IPS-15b (cell line): ENCODE results near the gene AGBL5.
A peak's percentile ranks its signal among the peaks of the same experiment; 100 is the strongest.
"Not testable (repeated sequence)": the region's sequence is repeated elsewhere in the genome, so short reads cannot be mapped to it uniquely, and the experiment has no call there.

Experiments
- H3K27me3 ChIP-seq: one replicate; pipeline ENCODE4 v1.6.1; 2013; ENCODE audit warnings: low read length; ENCODE audit not compliant: control insufficient read depth, insufficient read depth
- H3K36me3 ChIP-seq: one replicate; pipeline ENCODE4 v1.6.1; 2013; ENCODE audit warnings: low read length; ENCODE audit not compliant: control insufficient read depth, insufficient read depth
- H3K4me1 ChIP-seq: one replicate; pipeline ENCODE4 v1.6.1; 2013; ENCODE audit warnings: mild to moderate bottlenecking, low read length; ENCODE audit not compliant: control insufficient read depth, insufficient read depth
- H3K4me3 ChIP-seq: one replicate; pipeline ENCODE4 v1.5.1; 2013; ENCODE audit warnings: low read depth, low read length
- H3K9ac ChIP-seq: one replicate; pipeline ENCODE4 v1.6.1; 2013; ENCODE audit warnings: low read depth, mild to moderate bottlenecking, low read length
- H3K9me3 ChIP-seq: one replicate; pipeline ENCODE4 v1.6.1; 2013; ENCODE audit warnings: mild to moderate bottlenecking, low read length; ENCODE audit not compliant: control insufficient read depth, insufficient read depth

Gene AGBL5

DNA sequence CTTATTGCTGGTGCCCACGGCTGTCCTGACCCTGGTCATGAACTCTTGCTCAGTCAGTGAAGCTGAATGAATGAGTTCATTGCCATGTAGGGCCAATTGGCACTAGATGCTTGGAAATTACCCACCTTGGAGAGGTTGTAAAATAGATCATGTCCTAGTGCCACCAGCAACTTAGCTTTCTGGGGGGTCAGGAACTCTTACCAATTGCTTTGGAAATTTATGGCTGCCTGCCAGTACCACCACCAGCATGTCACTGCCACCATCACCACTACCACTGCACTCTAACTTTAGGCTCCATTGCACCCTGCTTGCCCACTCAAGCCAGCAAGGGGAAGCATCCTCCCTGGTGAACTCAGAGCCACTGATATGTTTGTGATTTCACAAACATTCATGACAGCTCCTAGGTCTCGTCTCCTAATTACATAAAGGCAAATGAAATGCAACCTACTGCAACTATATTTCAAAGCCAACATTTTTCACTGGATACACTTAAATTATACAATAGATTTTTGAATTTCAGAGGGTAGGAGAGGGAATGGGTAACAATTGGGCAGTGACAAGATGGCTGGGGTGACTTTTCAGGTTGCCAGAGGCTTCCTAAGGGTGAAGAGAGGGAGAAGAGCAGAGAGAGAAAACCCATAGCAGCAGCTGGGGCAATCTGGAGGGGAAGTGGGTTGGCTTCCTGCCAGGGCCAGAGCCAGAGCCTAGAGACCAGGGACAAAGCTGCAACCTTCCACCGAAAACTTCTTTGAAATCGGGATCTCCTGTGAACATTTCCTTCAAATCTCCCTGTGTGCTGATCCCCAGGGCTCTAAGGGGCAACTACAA is 23.5 kb downstream of the AGBL5 start:
- H3K36me3 ChIP-seq = no peaks in the 10 kb centered on the region
- no peak overlapping the region for H3K4me3 ChIP-seq
- H3K9me3 ChIP-seq = no peaks in the 10 kb centered on the region
- H3K4me1 ChIP-seq = peaks cover 4% of the 10 kb centered on the region
- no peaks in the 10 kb centered on the region for H3K27me3 ChIP-seq
- H3K9ac ChIP-seq = no peak overlapping the region

DNA sequence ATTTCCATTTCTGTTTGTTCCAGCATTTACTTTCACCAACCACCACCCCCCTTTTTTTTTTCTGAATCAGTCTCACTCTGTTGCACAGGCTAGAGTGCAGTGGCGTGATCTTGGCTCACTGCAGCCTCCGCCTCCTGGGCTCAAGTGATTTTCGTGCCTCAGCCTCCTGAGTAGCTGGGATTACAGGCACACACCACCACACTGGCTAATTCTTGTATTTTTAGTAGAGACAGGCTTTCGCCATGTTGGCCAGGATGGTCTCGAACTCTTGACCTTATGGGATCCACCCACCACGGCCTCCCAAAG is 24.1 kb downstream of the AGBL5 start:
- H3K9ac ChIP-seq, H3K4me1 ChIP-seq, H3K36me3 ChIP-seq, H3K9me3 ChIP-seq, H3K27me3 ChIP-seq, H3K4me3 ChIP-seq: not testable (repeated sequence)

- Histone ChIP-seq H3K4me3 (no peak overlapping the region), H3K4me1 (no peaks in the 10 kb centered on the region), H3K9ac (no peak overlapping the region), H3K9me3 (no peaks in the 10 kb centered on the region), H3K27me3 (no peaks in the 10 kb centered on the region), H3K36me3 (no peaks in the 10 kb centered on the region)
These were observed 24.9 kb downstream of the AGBL5 start for GRCh38 chr2:27076323-27076722.

DNA sequence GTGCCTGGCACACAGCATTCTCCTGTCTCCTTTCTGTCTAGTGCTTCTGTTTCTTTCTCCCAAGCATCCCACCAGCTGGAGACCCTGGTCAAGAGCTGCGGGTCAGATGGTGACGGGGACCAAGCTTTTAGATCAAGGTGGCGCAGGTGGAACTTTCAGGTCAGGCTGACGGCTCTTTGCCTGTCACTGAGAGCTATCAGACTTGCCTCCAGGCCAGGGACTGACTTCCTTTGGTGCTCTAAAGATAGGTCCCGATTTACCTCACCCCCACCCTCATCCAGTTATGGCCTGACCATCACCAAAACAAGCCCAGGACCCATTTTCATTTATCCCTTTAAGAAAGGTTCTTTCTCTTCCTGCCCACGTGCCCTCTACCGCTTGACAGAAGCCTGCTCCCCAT is 25.8 kb downstream of the AGBL5 start:
- H3K4me3 ChIP-seq = no peak overlapping the region
- no peak overlapping the region for H3K9ac ChIP-seq
- no peaks in the 10 kb centered on the region for H3K27me3 ChIP-seq
- no peaks in the 10 kb centered on the region for H3K9me3 ChIP-seq
- no peaks in the 10 kb centered on the region for H3K4me1 ChIP-seq
- H3K36me3 ChIP-seq = no peaks in the 10 kb centered on the region

- H3K4me1 ChIP-seq = no peaks in the 10 kb centered on the region
- no peak within 1 kb of the TSS for H3K4me3 ChIP-seq
- peak within 1 kb of the TSS; percentile 47 for H3K9ac ChIP-seq
These were observed 27.1 kb downstream of the AGBL5 start, which contains the start of gene EMILIN1 for GRCh38 chr2:27078267-27079194. Gene EMILIN1, plus strand, starts transcription at chr2:27078615. Its CDS starts 451 bp downstream, at chr2:27079066.

DNA sequence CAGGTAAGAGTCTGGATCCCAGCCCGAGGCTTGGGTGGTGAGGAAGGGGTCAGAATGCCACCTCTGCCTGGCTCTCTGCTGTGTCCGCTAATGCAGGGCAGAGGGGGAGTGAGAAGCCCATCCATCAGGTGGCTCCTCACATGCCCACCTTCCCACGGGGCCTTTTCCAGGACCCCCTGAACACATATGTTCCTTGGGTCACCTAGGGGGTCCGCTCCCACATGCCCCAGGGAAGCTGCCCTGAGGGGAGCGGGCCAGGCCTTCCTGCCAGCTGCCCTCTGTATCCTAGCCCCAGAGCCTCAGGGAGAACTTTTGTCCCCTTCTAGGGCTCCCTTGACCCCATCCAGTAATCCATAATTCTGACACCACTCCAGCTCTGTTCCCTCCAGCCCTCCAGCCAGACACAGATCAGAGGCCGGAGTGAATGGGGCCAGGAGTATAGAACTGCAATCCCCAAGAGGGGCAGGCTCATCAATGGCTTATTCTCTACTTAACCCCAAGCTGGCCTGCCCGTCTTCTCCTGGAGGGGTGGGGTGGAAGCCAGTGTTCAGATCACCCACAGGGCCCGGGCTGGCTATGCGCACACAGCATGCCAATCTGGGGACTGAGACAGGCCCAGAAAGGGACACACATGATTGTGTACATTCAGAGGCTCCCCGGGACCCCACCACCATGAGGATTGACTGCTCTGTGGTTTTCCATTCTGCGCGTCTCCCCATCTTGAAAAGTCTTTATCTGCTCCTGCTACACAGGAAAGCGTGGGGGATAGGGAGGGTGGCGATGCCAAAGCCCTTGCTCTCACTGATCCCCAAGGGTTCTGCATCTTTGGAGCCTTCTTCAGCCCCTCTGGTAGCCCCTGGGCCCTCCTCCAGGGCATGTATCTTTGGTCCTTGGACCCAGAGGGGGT is 28.0 kb downstream of the AGBL5 start:
- Histone ChIP-seq H3K36me3 (no peaks in the 10 kb centered on the region), H3K4me1 (no peaks in the 10 kb centered on the region), H3K9ac (no peak overlapping the region), H3K27me3 (no peaks in the 10 kb centered on the region), H3K4me3 (no peak overlapping the region), H3K9me3 (no peaks in the 10 kb centered on the region)

More at GRCh38 chr2:27078267-27079194, 27.1 kb downstream of the AGBL5 start, which contains the start of gene EMILIN1:
- H3K27me3 ChIP-seq = no peaks in the 10 kb centered on the region
- no peaks in the 10 kb centered on the region for H3K9me3 ChIP-seq
- H3K36me3 ChIP-seq = no peaks in the 10 kb centered on the region

GRCh38 chr2:27080140-27080469 is 28.6 kb downstream of the AGBL5 start:
- peaks cover 4% of the 10 kb centered on the region for H3K27me3 ChIP-seq
- no peaks in the 10 kb centered on the region for H3K4me1 ChIP-seq
- H3K9me3 ChIP-seq = no peaks in the 10 kb centered on the region
- no peak overlapping the region for H3K9ac ChIP-seq
- H3K36me3 ChIP-seq = no peaks in the 10 kb centered on the region
- no peak overlapping the region for H3K4me3 ChIP-seq

DNA sequence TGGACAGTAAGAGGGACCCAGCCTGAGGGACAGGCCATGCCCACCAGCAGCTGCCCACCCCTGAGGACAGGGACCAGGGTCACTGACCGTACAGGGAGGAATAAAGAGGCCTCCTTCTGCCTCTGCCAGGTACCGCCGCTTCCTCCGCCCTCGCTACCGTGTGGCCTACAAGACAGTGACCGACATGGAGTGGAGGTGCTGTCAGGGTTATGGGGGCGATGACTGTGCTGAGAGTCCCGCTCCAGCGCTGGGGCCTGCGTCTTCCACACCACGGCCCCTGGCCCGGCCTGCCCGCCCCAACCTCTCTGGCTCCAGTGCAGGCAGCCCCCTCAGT is 29.1 kb downstream of the AGBL5 start:
- Histone ChIP-seq H3K9me3 (no peaks in the 10 kb centered on the region), H3K36me3 (no peaks in the 10 kb centered on the region), H3K4me3 (no peak overlapping the region), H3K4me1 (no peaks in the 10 kb centered on the region), H3K9ac (no peak overlapping the region), H3K27me3 (peaks cover 6% of the 10 kb centered on the region)

DNA sequence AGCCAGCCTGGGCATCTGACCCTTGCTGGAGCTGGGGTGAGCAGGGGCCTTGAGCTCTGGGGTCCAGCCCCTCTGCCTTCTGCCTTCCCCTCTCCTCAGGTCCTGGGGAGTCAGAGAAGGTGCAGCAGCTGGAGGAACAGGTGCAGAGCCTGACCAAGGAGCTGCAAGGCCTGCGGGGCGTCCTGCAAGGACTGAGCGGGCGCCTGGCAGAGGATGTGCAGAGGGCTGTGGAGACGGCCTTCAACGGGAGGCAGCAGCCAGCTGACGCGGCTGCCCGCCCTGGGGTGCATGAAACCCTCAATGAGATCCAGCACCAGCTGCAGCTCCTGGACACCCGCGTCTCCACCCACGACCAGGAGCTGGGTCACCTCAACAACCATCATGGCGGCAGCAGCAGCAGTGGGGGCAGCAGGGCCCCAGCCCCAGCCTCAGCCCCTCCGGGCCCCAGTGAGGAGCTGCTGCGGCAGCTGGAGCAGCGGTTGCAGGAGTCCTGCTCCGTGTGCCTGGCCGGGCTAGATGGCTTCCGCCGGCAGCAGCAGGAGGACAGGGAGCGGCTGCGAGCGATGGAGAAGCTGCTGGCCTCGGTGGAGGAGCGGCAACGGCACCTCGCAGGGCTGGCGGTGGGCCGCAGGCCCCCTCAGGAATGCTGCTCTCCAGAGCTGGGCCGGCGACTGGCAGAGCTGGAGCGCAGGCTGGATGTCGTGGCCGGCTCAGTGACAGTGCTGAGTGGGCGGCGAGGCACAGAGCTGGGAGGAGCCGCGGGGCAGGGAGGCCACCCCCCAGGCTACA is 30.7 kb downstream of the AGBL5 start:
- Histone ChIP-seq H3K9me3 (no peaks in the 10 kb centered on the region), H3K9ac (no peak overlapping the region), H3K27me3 (peaks cover 6% of the 10 kb centered on the region), H3K4me1 (no peaks in the 10 kb centered on the region), H3K4me3 (no peak overlapping the region), H3K36me3 (no peaks in the 10 kb centered on the region)

GRCh38 chr2:27082773-27083409 is 31.4 kb downstream of the AGBL5 start:
- H3K4me1 ChIP-seq = peaks cover 3% of the 10 kb centered on the region
- no peak overlapping the region for H3K9ac ChIP-seq

More at GRCh38 chr2:27082773-27083409, 31.4 kb downstream of the AGBL5 start:
- no peaks in the 10 kb centered on the region for H3K9me3 ChIP-seq
- no peak overlapping the region for H3K4me3 ChIP-seq
- peaks cover 12% of the 10 kb centered on the region for H3K27me3 ChIP-seq
- no peaks in the 10 kb centered on the region for H3K36me3 ChIP-seq
